Smooth muscle cell (in vitro differentiated cells): ENCODE results near the gene PIAS1. TPM values are rescaled to one million over a fixed set of nuclear protein-coding genes. Genes with fewer than 3 reads are reported as not detected.

Source experiments
- DNase-seq: peaks from one replicate; lab custom pipeline; 2025; ENCODE audit not compliant: unreplicated experiment; lab: John Stamatoyannopoulos, UW
- H2AFZ ChIP-seq: fragments of 200-600 bp; sonication (generic); 2 replicates; pipeline ENCODE4 v1.6.0; 2016; ENCODE audit warnings: antibody characterized with exemption, low read depth, mild to moderate bottlenecking
- H3F3A ChIP-seq: fragments of 200-600 bp; sonication (generic); 2 replicates; pipeline ENCODE4 v1.6.0; 2017; ENCODE audit warnings: antibody characterized with exemption, low read depth
- H3K27ac ChIP-seq: fragments of 200-600 bp; sonication (generic); 2 replicates; pipeline ENCODE4 v1.5.1; 2016; ENCODE audit warnings: low read depth, mild to moderate bottlenecking
- H3K27me3 ChIP-seq: fragments of 200-600 bp; sonication (generic); 2 replicates; pipeline ENCODE4 v1.6.1; 2016; ENCODE audit warnings: low read depth, mild to moderate bottlenecking
- H3K36me3 ChIP-seq: fragments of 200-600 bp; sonication (generic); 2 replicates; pipeline ENCODE4 v1.5.1; 2016; ENCODE audit warnings: low read depth
- H3K4me1 ChIP-seq: fragments of 200-600 bp; sonication (generic); 2 replicates; pipeline ENCODE4 v1.5.1; 2016; ENCODE audit warnings: low read depth
- H3K4me2 ChIP-seq: fragments of 200-600 bp; sonication (generic); 2 replicates; pipeline ENCODE4 v1.6.0; 2016; ENCODE audit warnings: mild to moderate bottlenecking
- H3K4me3 ChIP-seq: fragments of 200-600 bp; sonication (generic); 2 replicates; pipeline ENCODE4 v1.5.1; 2016; ENCODE audit warnings: mild to moderate bottlenecking
- H3K79me2 ChIP-seq: fragments of 200-600 bp; sonication (generic); 2 replicates; pipeline ENCODE4 v1.6.0; 2016; ENCODE audit warnings: low read depth, mild to moderate bottlenecking
- H3K9ac ChIP-seq: fragments of 200-600 bp; sonication (generic); 2 replicates; pipeline ENCODE4 v1.6.0; 2016; ENCODE audit warnings: low read depth
- H3K9me3 ChIP-seq: fragments of 200-600 bp; sonication (generic); replicated peaks from 2 replicates; pipeline ENCODE4 v1.5.1; 2016; ENCODE audit warnings: low read depth
- H4K20me1 ChIP-seq: fragments of 200-600 bp; sonication (generic); 2 replicates; pipeline ENCODE4 v1.6.0; 2016; ENCODE audit warnings: low read depth
- WGBS: methylation state at CpG from one replicate; pipeline ENCODE4 v1.1.7; 2016; ENCODE audit warnings: low lambda C conversion rate; 5-methylcytosine and 5-hydroxymethylcytosine counted together
- polyA plus RNA-seq: library from polyadenylated mRNA; unstranded; fragments of >200 nt; fragmentation: Nextera tagmentation; extraction: Ambion mirVana; gene quantifications from 2 replicates; pipeline ENCODE4 v1.2.1, GENCODE V29; 2016
- total RNA-seq: library from RNA; depleted of rRNA; stranded (reverse); fragments of >200 nt; gene quantifications from 2 replicates; pipeline ENCODE4 v1.2.3, GENCODE V29; 2014
- TF ChIP-seq, protein P1 (sequence below): fragments of 200-600 bp; sonication (generic); IDR thresholded peaks from 2 replicates; pipeline ENCODE4 v1.5.1; 2017; ENCODE audit warnings: borderline replicate concordance, mild to moderate bottlenecking, antibody characterized with exemption; ENCODE audit not compliant: insufficient read depth, poor library complexity, severe bottlenecking

Gene PIAS1
- total and polyA plus RNA-seq, 2 experiments from 2014 or later, result 46.4 to 56.1 TPM

- peaks cover 95% of the 10 kb centered on the region for H4K20me1 ChIP-seq
- H3K9me3 ChIP-seq, result no peaks in the 10 kb centered on the region
- no peaks in the 10 kb centered on the region for H3K27me3 ChIP-seq
- 96% methylated on average over 18 of the region's 18 CpGs for WGBS
- no peaks in the 10 kb centered on the region for H3F3A ChIP-seq
- TF ChIP-seq, protein P1, sequence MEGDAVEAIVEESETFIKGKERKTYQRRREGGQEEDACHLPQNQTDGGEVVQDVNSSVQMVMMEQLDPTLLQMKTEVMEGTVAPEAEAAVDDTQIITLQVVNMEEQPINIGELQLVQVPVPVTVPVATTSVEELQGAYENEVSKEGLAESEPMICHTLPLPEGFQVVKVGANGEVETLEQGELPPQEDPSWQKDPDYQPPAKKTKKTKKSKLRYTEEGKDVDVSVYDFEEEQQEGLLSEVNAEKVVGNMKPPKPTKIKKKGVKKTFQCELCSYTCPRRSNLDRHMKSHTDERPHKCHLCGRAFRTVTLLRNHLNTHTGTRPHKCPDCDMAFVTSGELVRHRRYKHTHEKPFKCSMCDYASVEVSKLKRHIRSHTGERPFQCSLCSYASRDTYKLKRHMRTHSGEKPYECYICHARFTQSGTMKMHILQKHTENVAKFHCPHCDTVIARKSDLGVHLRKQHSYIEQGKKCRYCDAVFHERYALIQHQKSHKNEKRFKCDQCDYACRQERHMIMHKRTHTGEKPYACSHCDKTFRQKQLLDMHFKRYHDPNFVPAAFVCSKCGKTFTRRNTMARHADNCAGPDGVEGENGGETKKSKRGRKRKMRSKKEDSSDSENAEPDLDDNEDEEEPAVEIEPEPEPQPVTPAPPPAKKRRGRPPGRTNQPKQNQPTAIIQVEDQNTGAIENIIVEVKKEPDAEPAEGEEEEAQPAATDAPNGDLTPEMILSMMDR, result no peak
- H3K27ac ChIP-seq, result no peak overlapping the region
- H3K4me3 ChIP-seq, result no peak overlapping the region
- H3K4me1 ChIP-seq, result peaks cover 11% of the 10 kb centered on the region
- no peak overlapping the region for H3K4me2 ChIP-seq
- no peaks in the 10 kb centered on the region for H3K36me3 ChIP-seq
- peaks cover 96% of the 10 kb centered on the region for H3K79me2 ChIP-seq
- no peak overlapping the region for H3K9ac ChIP-seq
- DNase-seq, result no peak
- H2AFZ ChIP-seq, result no peak overlapping the region
Observed at GRCh38 chr15:68075764-68076385, 21.8 kb downstream of the PIAS1 start.

DNA sequence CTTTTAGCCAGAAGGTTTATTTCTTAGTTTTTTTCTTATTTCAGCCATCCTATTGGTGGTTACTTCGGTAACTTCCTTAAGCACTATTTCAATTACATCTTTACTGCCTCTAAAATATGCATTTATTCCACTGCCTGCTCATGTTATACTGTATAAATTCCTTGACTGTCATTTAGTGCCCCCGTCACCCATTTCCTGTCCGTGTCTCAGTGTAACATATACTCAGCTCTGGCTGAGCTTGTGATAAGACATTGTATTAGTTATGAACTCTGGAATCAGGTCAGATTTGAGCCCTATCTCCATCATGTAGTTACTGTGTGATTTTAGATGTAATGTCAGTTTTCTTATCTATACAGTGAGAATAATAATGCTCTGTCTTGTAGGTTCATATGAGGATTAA, 24.2 kb downstream of the PIAS1 start:
- TF ChIP-seq, protein P1, result no peak
- H4K20me1 ChIP-seq, result peaks cover 98% of the 10 kb centered on the region

GRCh38 chr15:68080334-68080733, 26.2 kb downstream of the PIAS1 start:
- TF ChIP-seq, protein P1, result no peak
- Histone ChIP-seq H3F3A (no peaks in the 10 kb centered on the region), H3K4me1 (peaks cover 35% of the 10 kb centered on the region), H3K9ac (no peak overlapping the region), H3K36me3 (no peaks in the 10 kb centered on the region), H3K4me2 (no peak overlapping the region), H3K27me3 (no peaks in the 10 kb centered on the region), H2AFZ (no peak overlapping the region), H3K4me3 (no peak overlapping the region), H3K9me3 (no peaks in the 10 kb centered on the region), H3K27ac (no peak overlapping the region), H3K79me2 (peaks cover 99% of the 10 kb centered on the region), H4K20me1 (peaks cover 100% of the 10 kb centered on the region)
- no peak for DNase-seq
- 87% methylated on average over 1 of the region's 1 CpG for WGBS

More for the DNA sequence above, 24.2 kb downstream of the PIAS1 start:
- H3F3A ChIP-seq, result no peaks in the 10 kb centered on the region
- DNase-seq, result no peak
- H3K9me3 ChIP-seq, result no peaks in the 10 kb centered on the region
- peaks cover 28% of the 10 kb centered on the region for H3K4me1 ChIP-seq
- peaks cover 97% of the 10 kb centered on the region for H3K79me2 ChIP-seq
- H3K4me3 ChIP-seq, result no peak overlapping the region
- 83% methylated on average over 3 of the region's 3 CpGs for WGBS
- no peak overlapping the region for H2AFZ ChIP-seq
- no peak overlapping the region for H3K4me2 ChIP-seq
- no peak overlapping the region for H3K9ac ChIP-seq
- H3K27me3 ChIP-seq, result no peaks in the 10 kb centered on the region
- H3K27ac ChIP-seq, result no peak overlapping the region
- no peaks in the 10 kb centered on the region for H3K36me3 ChIP-seq

GRCh38 chr15:68080783-68081182, 26.7 kb downstream of the PIAS1 start:
- H3K4me1 ChIP-seq, result peaks cover 35% of the 10 kb centered on the region
- H2AFZ ChIP-seq, result no peak overlapping the region
- no peaks in the 10 kb centered on the region for H3K9me3 ChIP-seq
- peaks cover 99% of the 10 kb centered on the region for H3K79me2 ChIP-seq
- H4K20me1 ChIP-seq, result peaks cover 100% of the 10 kb centered on the region
- H3F3A ChIP-seq, result no peaks in the 10 kb centered on the region
- 76% methylated on average over 3 of the region's 3 CpGs for WGBS
- H3K9ac ChIP-seq, result no peak overlapping the region
- no peak overlapping the region for H3K4me3 ChIP-seq
- no peak overlapping the region for H3K27ac ChIP-seq
- H3K27me3 ChIP-seq, result no peaks in the 10 kb centered on the region
- no peaks in the 10 kb centered on the region for H3K36me3 ChIP-seq
- no peak overlapping the region for H3K4me2 ChIP-seq
- TF ChIP-seq, protein P1, result no peak
- DNase-seq, result no peak
